ENCODE data around the gene KTN1. TPM values are rescaled to one million over a fixed set of nuclear protein-coding genes. Genes with fewer than 3 reads are reported as not detected.

KTN1 gene
- total RNA-seq, 1 donor from 2014 or later = 155 TPM

- DNase-seq (ENCODE audit: low spot score, unreplicated experiment) = no peak
- H3K9me3 Mint-ChIP-seq (ENCODE audit: low read depth) = no peaks in the 10 kb centered on the region
- peaks cover 41% of the 10 kb centered on the region for H3K4me1 Mint-ChIP-seq (ENCODE audit: low read depth)
- H3K27me3 Mint-ChIP-seq = peaks cover 25% of the 10 kb centered on the region
- H3K4me3 Mint-ChIP-seq (ENCODE audit: low read depth) = no peak overlapping the region
- no peak overlapping the region for H3K27ac Mint-ChIP-seq
- H3K36me3 Mint-ChIP-seq (ENCODE audit: insufficient read depth) = peaks cover 2% of the 10 kb centered on the region
- TF ChIP-seq CTCF (IDR thresholded peaks at IDR 0.05; ENCODE audit: unreplicated experiment) = no peak
Measured at GRCh38 chr14:55722054-55722453, 142.0 kb downstream of the KTN1 start.

- Mint-ChIP-seq H3K27ac (no peak overlapping the region), H3K4me3 (ENCODE audit: low read depth) (no peak overlapping the region), H3K9me3 (ENCODE audit: low read depth) (no peaks in the 10 kb centered on the region), H3K27me3 (peaks cover 19% of the 10 kb centered on the region), H3K4me1 (ENCODE audit: low read depth) (peaks cover 41% of the 10 kb centered on the region), H3K36me3 (ENCODE audit: insufficient read depth) (no peaks in the 10 kb centered on the region)
- DNase-seq (ENCODE audit: low spot score, unreplicated experiment) = no peak
- no peak for TF ChIP-seq CTCF (IDR thresholded peaks at IDR 0.05; ENCODE audit: unreplicated experiment)
Measured at GRCh38 chr14:55724736-55725135, 144.7 kb downstream of the KTN1 start.

DNA sequence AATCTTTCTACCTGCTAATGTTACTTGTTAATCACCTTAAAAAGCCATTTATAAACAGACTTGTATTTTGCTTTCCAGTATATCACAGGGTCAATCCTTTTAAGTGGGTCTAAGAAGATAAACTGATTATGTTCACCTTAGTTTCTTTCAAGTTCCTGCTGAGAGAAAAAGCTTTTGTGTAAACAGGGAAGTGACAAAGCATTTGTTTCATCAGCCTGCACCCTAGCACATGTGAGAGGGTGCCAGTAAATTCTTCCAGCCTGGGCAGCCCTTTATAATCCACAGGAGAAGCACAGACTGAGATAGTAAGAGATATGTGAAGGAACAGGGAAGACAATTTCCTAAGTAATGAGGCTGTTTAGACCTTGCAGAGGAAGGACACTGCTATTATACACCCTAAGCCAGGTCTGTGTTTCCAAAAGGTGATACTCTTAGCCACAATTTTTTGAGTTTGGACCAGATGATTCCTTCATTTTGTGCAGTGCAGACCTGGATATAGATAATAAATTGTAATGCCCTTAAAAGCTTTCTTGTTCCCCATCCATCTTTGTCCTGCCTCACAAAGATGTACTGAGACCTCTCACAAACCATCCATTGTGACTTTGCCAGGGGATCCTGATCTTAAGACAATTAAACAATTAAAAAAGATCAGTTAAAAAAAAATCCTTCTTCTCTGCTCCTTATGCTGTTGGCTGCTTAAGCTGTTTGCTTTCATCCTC is 150.7 kb downstream of the KTN1 start:
- DNase-seq (ENCODE audit: low spot score, unreplicated experiment) = no peak
- H3K4me1 Mint-ChIP-seq (ENCODE audit: low read depth) = peaks cover 16% of the 10 kb centered on the region
- H3K27ac Mint-ChIP-seq = no peak overlapping the region
- H3K27me3 Mint-ChIP-seq = peaks cover 8% of the 10 kb centered on the region
- no peaks in the 10 kb centered on the region for H3K36me3 Mint-ChIP-seq (ENCODE audit: insufficient read depth)
- no peak for TF ChIP-seq CTCF (IDR thresholded peaks at IDR 0.05; ENCODE audit: unreplicated experiment)
- H3K4me3 Mint-ChIP-seq (ENCODE audit: low read depth) = no peak overlapping the region
- peaks cover 2% of the 10 kb centered on the region for H3K9me3 Mint-ChIP-seq (ENCODE audit: low read depth)

- no peak for DNase-seq (ENCODE audit: low spot score, unreplicated experiment)
- H3K4me1 Mint-ChIP-seq (ENCODE audit: low read depth) = peaks cover 13% of the 10 kb centered on the region
- H3K27ac Mint-ChIP-seq = no peak overlapping the region
- H3K36me3 Mint-ChIP-seq (ENCODE audit: insufficient read depth) = no peaks in the 10 kb centered on the region
- TF ChIP-seq CTCF (IDR thresholded peaks at IDR 0.05; ENCODE audit: unreplicated experiment) = no peak
- H3K27me3 Mint-ChIP-seq = peaks cover 6% of the 10 kb centered on the region
- H3K4me3 Mint-ChIP-seq (ENCODE audit: low read depth) = no peak overlapping the region
- H3K9me3 Mint-ChIP-seq (ENCODE audit: low read depth) = peaks cover 8% of the 10 kb centered on the region
Measured at GRCh38 chr14:55731311-55731872, 151.4 kb downstream of the KTN1 start.

GRCh38 chr14:55731881-55732498 is 152.0 kb downstream of the KTN1 start:
- Mint-ChIP-seq H3K27ac (no peak overlapping the region), H3K4me3 (ENCODE audit: low read depth) (no peak overlapping the region), H3K27me3 (peaks cover 6% of the 10 kb centered on the region), H3K9me3 (ENCODE audit: low read depth) (peaks cover 8% of the 10 kb centered on the region), H3K36me3 (ENCODE audit: insufficient read depth) (no peaks in the 10 kb centered on the region), H3K4me1 (ENCODE audit: low read depth) (peaks cover 13% of the 10 kb centered on the region)
- TF ChIP-seq CTCF (IDR thresholded peaks at IDR 0.05; ENCODE audit: unreplicated experiment) = peak; percentile 65
- peak; percentile 22 for DNase-seq (ENCODE audit: low spot score, unreplicated experiment)
